GM12878 (cell line): ENCODE measurements around the gene BRF1. TPM values are rescaled to one million over a fixed set of nuclear protein-coding genes. Genes with fewer than 3 reads are reported as not detected.

Experiments
- ATAC-seq: fragments of 200-7000 bp; cut with Tn5 transposase; 3 replicates; pipeline ENCODE4 v1.9.1; 2020; ENCODE audit warnings: mild to moderate bottlenecking, moderate library complexity
- BruUV-seq: library from RNA; stranded (reverse); fragments of 400-500 nt; replicated peaks from 2 replicates; lab custom pipeline; 2021; lab: Mats Ljungman, UMichigan
- CTCF ChIA-PET: fragments of 300-600 bp; sonication (Branson Sonifier 250); formaldehyde crosslinking; extraction: SDS; loops from one replicate; lab custom pipeline; 2021; ENCODE audit warnings: inconsistent platforms; lab: Yijun Ruan, JAX
- POLR2A ChIA-PET: fragments of 350-600 bp; formaldehyde crosslinking; extraction: SDS; loops from one replicate; lab custom pipeline; 2021; ENCODE audit warnings: inconsistent platforms; lab: Charles Lee
- RAD21 ChIA-PET: fragments of 300-600 bp; sonication (Branson Sonifier 250); formaldehyde crosslinking; loops from one replicate; lab custom pipeline; 2023; ENCODE audit warnings: antibody characterized with exemption; ENCODE audit not compliant: unreplicated experiment; lab: Charles Lee
- SMC1A ChIA-PET: fragments of 300-600 bp; sonication (Branson Sonifier 250); formaldehyde crosslinking; loops from one replicate; lab custom pipeline; 2023; ENCODE audit not compliant: unreplicated experiment, uncharacterized antibody; lab: Charles Lee
- DNase-seq: peaks from one replicate; pipeline ENCODE4 v3.0.0-alpha.2; 2011; ENCODE audit warnings: low read depth, low spot score
- FAIRE-seq: peaks from 3 replicates; lab custom pipeline; 2011; peaks lifted over from hg19 to GRCh38; lab: Jason Lieb, UNC
- H2AFZ ChIP-seq: 2 replicates; pipeline ENCODE4 v1.6.0; 2011; ENCODE audit warnings: low read depth, low read length, control low read depth; ENCODE audit not compliant: control insufficient read depth
- H3K27ac ChIP-seq: 2 replicates; pipeline ENCODE4 v1.5.1; 2011; ENCODE audit warnings: control low read depth; ENCODE audit not compliant: control insufficient read depth, insufficient read depth
- H3K27me3 ChIP-seq, 2 experiments: replicated peaks in 1 of 2; 2 replicates each; pipeline versions ENCODE4 v1.6.0 to v1.6.1; 2011; ENCODE audit warnings: low read length in 1 of 2; ENCODE audit not compliant: control insufficient read depth in 2 of 2, insufficient read depth in 2 of 2
- H3K36me3 ChIP-seq, 2 experiments: 2 replicates each; pipeline ENCODE4 v1.5.1; 2011; ENCODE audit warnings: low read length in 1 of 2; ENCODE audit not compliant: control insufficient read depth in 2 of 2, insufficient read depth in 2 of 2
- H3K4me1 ChIP-seq: 2 replicates; pipeline ENCODE4 v1.6.1; 2011; ENCODE audit warnings: mild to moderate bottlenecking, low read length, moderate library complexity, mixed read lengths; ENCODE audit not compliant: control insufficient read depth, insufficient read depth
- H3K4me2 ChIP-seq: 2 replicates; pipeline ENCODE4 v1.6.0; 2011; ENCODE audit warnings: control low read depth; ENCODE audit not compliant: control insufficient read depth, insufficient read depth
- H3K4me3 ChIP-seq: fragments of 200-600 bp; sonication (generic); 2 replicates; pipeline ENCODE4 v1.5.1; 2016
- H3K79me2 ChIP-seq: 2 replicates; pipeline ENCODE4 v1.6.0; 2011; ENCODE audit warnings: low read length; ENCODE audit not compliant: control insufficient read depth, insufficient read depth
- H3K9ac ChIP-seq: 2 replicates; pipeline ENCODE4 v1.8.0; 2011; ENCODE audit warnings: low read length, control low read depth, mixed read lengths; ENCODE audit not compliant: control insufficient read depth, insufficient read depth
- H3K9me3 ChIP-seq: replicated peaks from 3 replicates; pipeline ENCODE4 v1.5.1; 2011; ENCODE audit warnings: mild to moderate bottlenecking, low read length; ENCODE audit not compliant: control insufficient read depth, insufficient read depth
- H4K20me1 ChIP-seq: 2 replicates; pipeline ENCODE4 v1.6.0; 2011; ENCODE audit not compliant: control insufficient read depth, insufficient read depth
- BACH1 ChIP-seq: fragments of 450-650 bp; IDR thresholded peaks from 2 replicates; pipeline ENCODE4 v1.6.1; 2017; ENCODE audit warnings: mild to moderate bottlenecking, borderline replicate concordance
- E2F8 ChIP-seq: fragments of 450-650 bp; IDR thresholded peaks from 2 replicates; pipeline ENCODE4 v1.6.1; 2018; ENCODE audit warnings: mild to moderate bottlenecking, low read depth, moderate library complexity; ENCODE audit not compliant: partially characterized antibody
- SRF ChIP-seq, 2 experiments: IDR thresholded peaks; 2 replicates each; pipeline ENCODE4 v1.6.1; 2011; ENCODE audit warnings: low read depth in 2 of 2, low read length in 2 of 2, mild to moderate bottlenecking in 1 of 2, moderate library complexity in 1 of 2
- USF2 ChIP-seq: IDR thresholded peaks from 2 replicates; pipeline ENCODE4 v1.6.1; 2011; ENCODE audit warnings: low read depth, low read length, improper control_type of control experiment, borderline replicate concordance
- WGBS: methylation state at CpG from one replicate; pipeline ENCODE4 v1.1.6; 2016; ENCODE audit warnings: low lambda C conversion rate; ENCODE audit not compliant: insufficient replicate concordance, insufficient coverage; ENCODE audit errors: missing lambda C conversion rate; 5-methylcytosine and 5-hydroxymethylcytosine counted together
- in situ Hi-C: fragments of 300-500 bp; cut with MboI; formaldehyde crosslinking; loops from 9 replicates; pipeline ENCODE4 v1.14.3; 2018; ENCODE audit warnings: mixed read lengths
- intact Hi-C: fragments of 100-400 bp; cut with micrococcal nuclease; formaldehyde crosslinking; loops from one replicate; pipeline ENCODE4 v1.14.2; 2022; ENCODE audit not compliant: unreplicated experiment
- polyA plus RNA-seq, 11 experiments: library from polyadenylated mRNA; depleted of rRNA in 4 of 11; unstranded in 6 of 11; stranded (reverse) in 5 of 11; fragments of >200 nt; fragmentation: Nextera tagmentation in 4 of 11; fragmentation: Illumina TruSeq in 1 of 11; extraction: Ambion mirVana in 4 of 11; extraction: Trizol in 1 of 11; gene quantifications; 1 replicate in 1 of 11; 2 replicates in 10 of 11; pipeline versions ENCODE4 v1.2.1 to v1.2.3, GENCODE V29; 2011 to 2016; ENCODE audit warnings: inconsistent platforms in 2 of 11, missing spikeins in 2 of 11, low read depth in 1 of 11
- total RNA-seq, 4 experiments: library from RNA; depleted of rRNA in 3 of 4; stranded (reverse); fragments of >200 nt in 3 of 4; fragmentation: Illumina TruSeq in 1 of 4; extraction: Trizol in 1 of 4; gene quantifications; 2 replicates each; pipeline versions ENCODE4 v1.2.1 to v1.2.3, GENCODE V29; 2013 to 2021

BRF1 gene
- total and polyA plus RNA-seq, 10 of the 15 experiments (the other 5 are each of a cell fraction or from before 2014, with no cell fraction given), result 0.21 to 33.5 (median 10.7) TPM

DNA sequence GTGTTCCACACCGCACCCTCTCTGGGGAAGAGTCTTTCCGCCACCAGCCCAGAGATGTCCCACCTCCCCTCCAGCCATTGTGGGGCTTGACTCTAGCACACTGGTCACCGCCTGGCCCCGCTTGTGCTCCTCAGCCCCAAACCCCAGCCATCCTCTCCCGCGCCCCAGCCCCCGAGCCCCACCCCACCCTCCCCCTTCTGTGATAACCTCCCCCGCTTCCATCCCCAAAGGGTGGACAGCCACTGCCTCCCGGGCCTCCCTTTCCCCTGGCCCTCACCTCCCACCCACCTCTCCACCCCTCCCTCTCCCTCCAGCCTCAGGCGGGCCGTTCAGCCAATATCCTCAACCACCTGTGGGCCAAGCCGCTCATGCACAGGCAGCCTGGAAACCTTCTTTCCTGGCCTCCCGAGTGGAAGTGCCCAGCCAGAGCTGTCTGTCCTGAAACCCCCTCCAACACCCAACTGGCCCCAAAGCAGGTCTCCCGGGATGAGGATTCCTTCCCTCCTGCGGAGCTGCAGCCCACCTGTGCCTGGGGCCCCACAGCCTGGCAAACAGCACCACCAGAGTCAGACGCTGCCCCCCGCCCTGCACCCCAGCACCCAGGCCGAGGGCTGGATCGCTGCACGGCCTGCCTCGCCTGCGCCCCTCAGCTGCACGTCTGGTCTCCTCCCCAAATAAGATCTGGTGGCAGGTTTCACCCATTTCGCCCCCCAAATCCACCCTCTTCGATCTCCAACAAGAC lies 92.6 kb downstream of the BRF1 start:
- H3K79me2 ChIP-seq, result no peaks in the 10 kb centered on the region
- no TSS peak for BruUV-seq
- no peak overlapping the region for H3K4me2 ChIP-seq
- POLR2A ChIA-PET, result no interaction called here
- RAD21 ChIA-PET, result no interaction called here
- no peaks in the 10 kb centered on the region for H3K9me3 ChIP-seq
- no peak overlapping the region for H3K9ac ChIP-seq
- SMC1A ChIA-PET, result no interaction called here
- WGBS, result 74% methylated on average over 16 of the region's 25 CpGs
- H4K20me1 ChIP-seq, result no peaks in the 10 kb centered on the region
- ATAC-seq (no peak), FAIRE-seq (no peak), DNase-seq (no peak)
- H3K27ac ChIP-seq, result no peak overlapping the region
- H3K27me3 ChIP-seq, result no peaks in the 10 kb centered on the region
- CTCF ChIA-PET, result no interaction called here
- no peaks in the 10 kb centered on the region for H3K4me1 ChIP-seq
- in situ Hi-C loops (no loop called here), intact Hi-C loops (no loop called here)
- TF ChIP-seq E2F8, result no peak
- no peak for TF ChIP-seq BACH1
- no peak for TF ChIP-seq USF2
- TF ChIP-seq SRF (IDR thresholded peaks at IDR 0.05; ENCODE audit: low read depth in 2 of 2, low read length in 2 of 2), result no peak
- H2AFZ ChIP-seq, result no peak overlapping the region
- H3K36me3 ChIP-seq, result peaks cover 0 to 9% of the 10 kb centered on the region in 2 experiments; a peak in 2 of 4 replicates
- no peak overlapping the region for H3K4me3 ChIP-seq
